HTERT RPE-1 (cell line): ENCODE results near the gene TOPORS.
"Not testable (repeated sequence)": the region's sequence is repeated elsewhere in the genome, so short reads cannot be mapped to it uniquely, and the experiment has no call there.

Experiments
- in situ Hi-C: fragments of 300-500 bp; cut with MboI; formaldehyde crosslinking; loops from 4 replicates; pipeline ENCODE4 v1.14.3; 2020; ENCODE audit warnings: low sequenced_read_pairs

The TOPORS gene

GRCh38 chr9:32566770-32567169, 14.4 kb upstream of the TOPORS start:
- in situ Hi-C loops, result no loop called here

GRCh38 chr9:32565967-32566366, 13.6 kb upstream of the TOPORS start:
- in situ Hi-C loops, result no loop called here

GRCh38 chr9:32558408-32558934, 6.1 kb upstream of the TOPORS start:
- in situ Hi-C loops, result no loop called here

- in situ Hi-C loops, result no loop called here
Observed at GRCh38 chr9:32554591-32554990, 2.2 kb upstream of the TOPORS start.

GRCh38 chr9:32554107-32554506, 1.7 kb upstream of the TOPORS start:
- in situ Hi-C loops, result no loop called here

- in situ Hi-C loops, result no loop called here
Observed at GRCh38 chr9:32551276-32552051, 922 bp downstream of the TOPORS start.

- in situ Hi-C loops, result no loop called here
Observed at GRCh38 chr9:32550562-32551275, 1.7 kb downstream of the TOPORS start.

- in situ Hi-C loops, result no loop called here
Observed at GRCh38 chr9:32550150-32550561, 2.2 kb downstream of the TOPORS start.

GRCh38 chr9:32548213-32548612, 4.2 kb downstream of the TOPORS start:
- in situ Hi-C loops, result not testable (repeated sequence)

- in situ Hi-C loops, result no loop called here
Observed at GRCh38 chr9:32545884-32546283, 6.5 kb downstream of the TOPORS start.

- in situ Hi-C loops, result no loop called here
Observed at GRCh38 chr9:32543047-32543446, 9.3 kb downstream of the TOPORS start.

GRCh38 chr9:32533816-32534215, 18.6 kb downstream of the TOPORS start:
- in situ Hi-C loops, result no loop called here

GRCh38 chr9:32533336-32533735, 19.1 kb downstream of the TOPORS start:
- in situ Hi-C loops, result no loop called here

- in situ Hi-C loops, result no loop called here
Observed at GRCh38 chr9:32526707-32527048, 25.7 kb downstream of the TOPORS start.

- in situ Hi-C loops, result no loop called here
Observed at GRCh38 chr9:32526041-32526706, 26.2 kb downstream of the TOPORS start, which contains the start of gene RIGI. Gene RIGI (minus strand): TSS chr9:32526196. CDS start chr9:32526166, 30 bp downstream.

GRCh38 chr9:32525709-32526030, 26.7 kb downstream of the TOPORS start:
- in situ Hi-C loops, result no loop called here

- in situ Hi-C loops, result no loop called here
Observed at GRCh38 chr9:32524892-32525708, 27.3 kb downstream of the TOPORS start.

- in situ Hi-C loops, result not testable (repeated sequence)
Observed at GRCh38 chr9:32524558-32524891, 27.9 kb downstream of the TOPORS start.

GRCh38 chr9:32523910-32524309, 28.5 kb downstream of the TOPORS start:
- in situ Hi-C loops, result no loop called here

- in situ Hi-C loops, result no loop called here
Observed at GRCh38 chr9:32518276-32518675, 34.1 kb downstream of the TOPORS start.

GRCh38 chr9:32516241-32516640, 36.1 kb downstream of the TOPORS start:
- in situ Hi-C loops, result no loop called here
